Suprapubic skin (tissue), 4 donors: ENCODE data around the gene CELF4. TPM values are rescaled to one million over a fixed set of nuclear protein-coding genes. Genes with fewer than 3 reads are reported as not detected.

Experiments used
- DNase-seq, 2 donors: peaks; one replicate each; pipeline ENCODE4 v3.0.0-alpha.2; 2019; ENCODE audit warnings: low spot score in 2 of 2
- H3K27ac ChIP-seq: fragments of 200-600 bp; sonication (generic); one replicate; pipeline ENCODE4 v1.5.1; 2019
- H3K27me3 ChIP-seq: fragments of 200-600 bp; sonication (generic); one replicate; pipeline ENCODE4 v1.5.1; 2019
- H3K36me3 ChIP-seq: fragments of 200-600 bp; sonication (generic); one replicate; pipeline ENCODE4 v1.5.1; 2019
- H3K4me1 ChIP-seq: fragments of 200-600 bp; sonication (generic); one replicate; pipeline ENCODE4 v1.5.1; 2019
- H3K4me3 ChIP-seq: fragments of 200-600 bp; sonication (generic); one replicate; pipeline ENCODE4 v1.5.1; 2019; ENCODE audit warnings: mild to moderate bottlenecking
- H3K9me3 ChIP-seq: fragments of 200-600 bp; sonication (generic); one replicate; pipeline ENCODE4 v1.5.1; 2019
- CTCF ChIP-seq, 2 donors: fragments of 200-600 bp in 1 of 2; fragments of 450-650 bp in 1 of 2; sonication (generic) in 1 of 2; IDR thresholded peaks; one replicate each; pipeline ENCODE4 v1.5.1; 2016 to 2019; ENCODE audit warnings: antibody characterized with exemption in 2 of 2, mild to moderate bottlenecking in 1 of 2, moderate library complexity in 1 of 2
- EP300 ChIP-seq: sonication (generic); formaldehyde crosslinking; IDR thresholded peaks from one replicate; pipeline ENCODE4 v1.6.1; 2017; ENCODE audit warnings: antibody characterized with exemption
- POLR2A ChIP-seq, 2 donors: fragments of 450-650 bp; IDR thresholded peaks; one replicate each; pipeline ENCODE4 v1.6.1; 2017; ENCODE audit warnings: antibody characterized with exemption in 2 of 2, mild to moderate bottlenecking in 2 of 2, moderate library complexity in 2 of 2
- POLR2AphosphoS5 ChIP-seq, 3 donors: sonication (generic); formaldehyde crosslinking; IDR thresholded peaks; one replicate each; pipeline ENCODE4 v1.6.1; 2017; ENCODE audit warnings: antibody characterized with exemption in 3 of 3
- WGBS: methylation state at CpG from one replicate; pipeline ENCODE4 v1.1.5; 2018; 5-methylcytosine and 5-hydroxymethylcytosine counted together
- total RNA-seq, 4 donors: library from RNA; depleted of rRNA; stranded (reverse); fragments of >200 nt; gene quantifications; one replicate each; pipeline ENCODE4 v1.1.0, GENCODE V29; 2016

The CELF4 gene
- total RNA-seq, 4 donors from 2014 or later, result not detected

- Histone ChIP-seq H3K4me1 (no peaks in the 10 kb centered on the region), H3K9me3 (no peaks in the 10 kb centered on the region), H3K27ac (no peak overlapping the region), H3K36me3 (no peaks in the 10 kb centered on the region), H3K4me3 (no peak overlapping the region), H3K27me3 (peaks cover 53% of the 10 kb centered on the region)
- no peak for DNase-seq
- WGBS, result 53% methylated on average over 1 of the region's 1 CpG
- TF ChIP-seq POLR2A (IDR thresholded peaks at IDR 0.05), result no peak
- no peak for TF ChIP-seq CTCF (IDR thresholded peaks at IDR 0.05)
Measured at GRCh38 chr18:37492952-37493351, 72.6 kb downstream of the CELF4 start.

GRCh38 chr18:37491526-37491925 lies 74.1 kb downstream of the CELF4 start:
- H3K9me3 ChIP-seq, result no peaks in the 10 kb centered on the region
- DNase-seq, result no peak
- no peaks in the 10 kb centered on the region for H3K36me3 ChIP-seq
- no peak overlapping the region for H3K27ac ChIP-seq
- H3K27me3 ChIP-seq, result peaks cover 68% of the 10 kb centered on the region
- no peaks in the 10 kb centered on the region for H3K4me1 ChIP-seq
- no peak overlapping the region for H3K4me3 ChIP-seq
- WGBS, result 75% methylated on average over 10 of the region's 10 CpGs
- no peak for TF ChIP-seq EP300
- no peak for TF ChIP-seq POLR2A (IDR thresholded peaks at IDR 0.05)
- no peak for TF ChIP-seq POLR2AphosphoS5 (IDR thresholded peaks at IDR 0.05)
- no peak for TF ChIP-seq CTCF (IDR thresholded peaks at IDR 0.05)

GRCh38 chr18:37489998-37490397 lies 75.6 kb downstream of the CELF4 start:
- H3K27ac ChIP-seq, result no peak overlapping the region
- no peaks in the 10 kb centered on the region for H3K9me3 ChIP-seq
- no peak for DNase-seq
- no peak overlapping the region for H3K4me3 ChIP-seq
- H3K4me1 ChIP-seq, result peaks cover 6% of the 10 kb centered on the region
- H3K36me3 ChIP-seq, result no peaks in the 10 kb centered on the region
- 60% methylated on average over 3 of the region's 3 CpGs for WGBS
- peaks cover 83% of the 10 kb centered on the region for H3K27me3 ChIP-seq
- no peak for TF ChIP-seq POLR2AphosphoS5 (IDR thresholded peaks at IDR 0.05)
- no peak for TF ChIP-seq EP300
- no peak for TF ChIP-seq POLR2A (IDR thresholded peaks at IDR 0.05)
- TF ChIP-seq CTCF (IDR thresholded peaks at IDR 0.05), result no peak

GRCh38 chr18:37489011-37489410 lies 76.6 kb downstream of the CELF4 start:
- TF ChIP-seq POLR2AphosphoS5 (IDR thresholded peaks at IDR 0.05) (no peak), POLR2A (IDR thresholded peaks at IDR 0.05) (no peak), CTCF (IDR thresholded peaks at IDR 0.05) (no peak), EP300 (no peak)
- WGBS, result 83% methylated on average over 8 of the region's 9 CpGs
- peaks cover 90% of the 10 kb centered on the region for H3K27me3 ChIP-seq

GRCh38 chr18:37487400-37487867 lies 78.2 kb downstream of the CELF4 start:
- DNase-seq, result no peak
- H3K36me3 ChIP-seq, result no peaks in the 10 kb centered on the region
- no peak overlapping the region for H3K27ac ChIP-seq
- no peaks in the 10 kb centered on the region for H3K9me3 ChIP-seq
- H3K4me1 ChIP-seq, result peaks cover 11% of the 10 kb centered on the region
- no peak overlapping the region for H3K4me3 ChIP-seq
- 8% methylated on average over 13 of the region's 13 CpGs for WGBS
- peaks cover 86% of the 10 kb centered on the region for H3K27me3 ChIP-seq
- TF ChIP-seq EP300 (no peak), POLR2A (IDR thresholded peaks at IDR 0.05) (no peak), CTCF (IDR thresholded peaks at IDR 0.05) (no peak), POLR2AphosphoS5 (IDR thresholded peaks at IDR 0.05) (no peak)

More at GRCh38 chr18:37489011-37489410, 76.6 kb downstream of the CELF4 start:
- H3K4me3 ChIP-seq, result no peak overlapping the region
- no peaks in the 10 kb centered on the region for H3K36me3 ChIP-seq
- H3K27ac ChIP-seq, result no peak overlapping the region
- H3K4me1 ChIP-seq, result peaks cover 11% of the 10 kb centered on the region
- H3K9me3 ChIP-seq, result no peaks in the 10 kb centered on the region
- DNase-seq, result no peak
